T-helper 1 cell treated with Interleukin-12 subunit alpha and Interleukin-12 subunit beta and Interleukin-4 antibody, amounts not matched to agents 30 ng/mL and 1 ng/mL, for 36 hours (primary cell): ENCODE results near the gene PLIN1. TPM values are rescaled to one million over a fixed set of nuclear protein-coding genes. Genes with fewer than 3 reads are reported as not detected.

ENCODE experiments used
- intact Hi-C: fragments of 100-400 bp; cut with micrococcal nuclease; formaldehyde crosslinking; loops from one replicate; pipeline ENCODE4 v1.15.1; 2024
- total RNA-seq: library from RNA; stranded (reverse); gene quantifications from 2 replicates; pipeline ENCODE4 v1.2.3, GENCODE V29; 2022

The PLIN1 gene
- total RNA-seq, 1 donor from 2014 or later: not detected

DNA sequence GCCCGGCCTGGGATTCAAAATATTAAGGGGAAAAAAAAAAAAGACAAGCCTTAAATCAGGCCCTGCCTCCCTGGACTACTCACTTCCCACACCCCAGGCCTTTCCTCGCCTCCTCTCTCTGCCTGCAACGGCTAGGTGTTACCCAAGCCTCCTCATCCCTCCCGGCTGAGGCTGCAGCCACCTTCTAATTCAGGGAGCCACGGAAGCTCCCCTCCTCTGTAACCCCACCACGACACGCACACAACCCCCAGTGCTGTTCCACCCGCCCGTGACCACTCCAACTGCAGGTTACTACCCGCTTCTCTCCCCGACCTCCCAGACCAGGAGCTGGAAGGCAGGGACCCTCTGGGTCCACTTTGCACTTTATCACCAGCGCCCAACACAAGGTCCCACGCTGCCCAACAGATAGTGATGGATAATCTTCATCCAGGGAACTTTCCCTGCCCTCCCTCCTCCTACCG lies 24.8 kb downstream of the PLIN1 start:
- intact Hi-C loops: no loop called here

- intact Hi-C loops: no loop called here
These were observed 25.6 kb downstream of the PLIN1 start for GRCh38 chr15:89653578-89653977.

- intact Hi-C loops: no loop called here
These were observed 26.5 kb downstream of the PLIN1 start for GRCh38 chr15:89652666-89653065.

DNA sequence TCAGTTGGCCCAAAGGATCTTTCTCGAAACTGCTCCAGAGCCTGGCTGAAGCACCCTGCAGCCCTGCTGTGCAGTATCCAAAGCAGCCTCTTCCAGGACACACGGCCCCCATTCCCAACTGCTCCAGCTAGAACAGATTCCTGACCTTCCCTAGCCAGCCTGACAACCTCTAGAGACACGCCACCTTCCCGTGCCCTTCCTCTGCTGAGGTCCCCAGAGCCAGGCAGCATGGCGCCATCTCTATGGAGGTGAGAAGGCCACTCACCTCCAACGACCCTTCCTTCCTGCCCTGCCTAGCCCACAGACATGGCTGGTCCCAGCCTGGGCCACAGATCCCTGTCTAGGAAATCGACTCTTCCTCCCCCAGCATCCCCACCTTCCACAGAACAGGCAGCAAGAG lies 27.0 kb downstream of the PLIN1 start:
- intact Hi-C loops: no loop called here

DNA sequence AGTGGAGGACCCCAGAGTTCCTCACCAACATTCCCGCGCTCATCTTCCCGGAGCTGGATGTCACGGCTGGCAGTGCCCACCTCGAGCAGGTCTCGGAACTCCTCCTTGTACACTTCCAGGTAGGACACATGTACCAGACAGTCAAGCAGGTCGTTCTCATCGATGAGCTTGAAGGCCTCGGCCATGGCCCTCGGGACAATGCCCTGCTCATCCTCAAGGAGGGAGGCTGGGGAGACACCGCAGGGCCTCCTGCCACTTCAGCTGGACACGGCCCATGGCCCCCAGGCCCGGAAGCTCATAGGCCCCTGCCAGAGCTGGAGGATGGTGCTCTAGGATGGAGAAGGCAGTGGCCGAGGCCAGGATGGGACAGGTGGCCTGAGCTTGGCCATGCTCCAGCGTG lies 29.5 kb downstream of the PLIN1 start:
- intact Hi-C loops: no loop called here

GRCh38 chr15:89649013-89649625 lies 30.0 kb downstream of the PLIN1 start:
- intact Hi-C loops: no loop called here

GRCh38 chr15:89648106-89649012 lies 30.8 kb downstream of the PLIN1 start:
- intact Hi-C loops: no loop called here

DNA sequence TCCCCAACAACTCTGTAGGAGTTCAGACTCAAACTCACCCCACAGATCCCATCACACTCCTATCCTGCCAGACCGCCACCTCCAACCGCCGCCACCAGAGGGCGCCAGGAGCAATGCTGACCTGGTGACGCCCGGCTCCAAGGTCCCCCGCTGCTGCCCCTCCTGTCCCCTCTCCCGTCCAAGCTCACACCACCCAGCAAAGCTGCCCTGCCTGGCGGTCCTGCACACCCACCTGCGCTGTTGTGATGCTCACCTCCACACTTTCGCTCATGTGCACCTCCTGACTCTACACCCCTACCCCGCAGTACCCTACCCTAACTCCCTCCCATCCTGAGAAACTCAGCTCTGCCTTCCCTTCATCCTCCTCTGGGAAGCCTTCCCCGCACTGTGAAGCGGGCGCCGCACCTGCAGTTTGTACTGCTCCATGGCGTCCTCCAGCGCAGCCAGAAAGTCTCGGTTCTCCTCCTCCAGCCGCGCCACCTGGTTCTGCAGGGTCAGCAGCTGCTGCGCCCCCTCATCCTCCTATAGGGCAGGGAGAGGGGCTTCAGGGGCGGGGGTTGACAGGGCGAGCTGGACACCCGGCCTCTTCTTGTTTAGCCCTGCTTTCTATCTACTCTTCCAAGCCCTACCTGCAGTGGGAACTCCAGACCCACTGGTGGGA lies 31.8 kb downstream of the PLIN1 start:
- intact Hi-C loops: no loop called here

DNA sequence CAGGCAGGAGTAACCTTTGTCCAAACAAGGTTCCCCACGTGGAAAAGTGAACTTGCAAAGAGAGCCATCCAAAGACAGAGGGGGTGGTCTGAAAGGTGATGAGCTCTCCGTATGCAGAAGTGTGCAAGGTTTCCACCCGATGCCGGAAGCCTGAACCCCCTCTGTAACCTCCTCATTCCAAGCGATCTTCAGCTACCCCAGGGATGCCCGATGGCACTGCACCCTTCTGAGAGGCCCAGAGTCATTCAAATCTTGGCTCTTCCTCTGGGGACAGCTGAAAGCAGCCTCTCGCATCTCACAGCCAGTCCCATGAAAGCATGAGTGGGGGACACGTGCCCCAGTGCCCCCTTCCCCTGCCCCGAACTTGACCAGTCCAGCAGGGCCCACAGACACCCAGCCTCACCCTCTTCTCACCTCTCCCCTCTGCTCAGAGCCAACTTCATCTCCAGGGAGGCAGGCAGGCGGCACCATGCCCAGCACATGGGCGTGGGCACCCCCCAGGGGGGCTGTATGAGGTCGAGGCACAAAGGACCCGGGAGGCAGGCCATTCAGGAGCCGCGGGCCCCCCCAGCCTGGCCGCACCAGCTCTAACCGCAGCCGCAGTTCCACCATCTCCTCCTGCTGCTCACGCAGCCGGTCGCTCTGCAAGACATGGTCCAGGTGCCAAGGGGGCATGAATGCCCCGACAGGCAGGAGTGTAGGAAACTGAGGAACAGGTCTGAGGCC lies 32.6 kb downstream of the PLIN1 start:
- intact Hi-C loops: no loop called here

GRCh38 chr15:89645680-89646079 lies 33.5 kb downstream of the PLIN1 start:
- intact Hi-C loops: no loop called here

- intact Hi-C loops: no loop called here
These were observed 37.1 kb downstream of the PLIN1 start for GRCh38 chr15:89642106-89642505.

- intact Hi-C loops: no loop called here
These were observed 38.1 kb downstream of the PLIN1 start for GRCh38 chr15:89641053-89641452.

DNA sequence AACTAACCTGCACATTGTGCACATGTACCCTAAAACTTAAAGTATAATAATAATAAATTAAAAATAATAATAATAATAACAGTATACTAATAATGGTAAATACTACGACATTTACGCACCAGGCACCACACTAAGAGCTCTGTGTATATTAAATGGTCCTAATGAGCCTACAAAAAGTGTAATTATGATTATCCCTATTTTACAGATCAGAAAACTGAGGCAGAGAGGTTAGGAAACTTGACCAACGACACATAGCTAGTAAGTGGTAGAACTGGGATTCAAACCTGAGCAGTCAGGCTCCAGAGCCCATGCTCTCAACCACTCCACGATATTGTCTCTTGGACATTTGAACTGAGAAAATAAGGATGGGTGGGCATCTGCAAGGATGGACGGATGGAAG lies 38.9 kb downstream of the PLIN1 start:
- intact Hi-C loops: no loop called here

- intact Hi-C loops: no loop called here
These were observed 45.6 kb downstream of the PLIN1 start for GRCh38 chr15:89633585-89633984.

DNA sequence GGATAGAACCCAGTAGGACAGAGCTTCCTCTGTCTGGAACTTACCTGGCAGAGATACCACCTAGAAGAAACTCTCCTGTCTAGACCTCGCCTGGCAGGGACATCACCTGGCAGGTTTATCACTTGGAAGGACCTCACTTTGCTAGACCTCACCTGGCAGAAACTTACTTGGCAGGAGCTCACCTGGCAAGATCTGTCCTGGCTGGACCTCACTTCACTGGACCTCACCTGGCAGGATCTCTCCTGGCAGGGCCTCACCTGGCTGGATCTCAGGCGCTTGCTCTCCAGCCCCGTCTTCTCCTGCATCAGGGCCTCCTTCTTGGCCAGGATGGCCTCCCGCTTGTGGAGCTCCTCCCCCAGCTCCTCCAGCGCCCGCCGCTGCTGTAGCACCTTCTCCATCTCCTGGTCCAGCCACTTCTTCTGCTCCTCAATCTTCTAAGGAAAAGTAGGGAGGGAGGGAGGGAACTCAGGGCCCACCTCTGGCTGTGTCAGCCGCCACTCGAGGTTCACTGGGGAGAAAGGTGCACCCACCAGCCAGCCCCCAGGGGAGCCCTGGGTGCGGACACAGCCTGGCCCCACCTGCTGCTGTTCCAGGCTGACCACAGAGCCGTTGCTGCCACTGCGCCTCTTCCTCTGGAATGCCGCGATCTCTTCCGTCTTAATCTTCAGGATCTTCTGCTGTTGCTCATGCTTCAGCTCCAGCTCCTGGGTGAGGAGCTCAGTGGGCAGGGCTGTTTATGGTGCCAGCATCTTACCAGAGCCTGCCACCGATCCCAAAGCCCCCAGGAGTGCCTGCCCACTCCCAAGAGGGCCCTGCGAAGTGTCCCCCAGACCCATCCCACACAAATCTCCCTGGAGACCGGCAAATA lies 46.4 kb downstream of the PLIN1 start:
- intact Hi-C loops: no loop called here

GRCh38 chr15:89631902-89632264 lies 47.3 kb downstream of the PLIN1 start:
- intact Hi-C loops: no loop called here

DNA sequence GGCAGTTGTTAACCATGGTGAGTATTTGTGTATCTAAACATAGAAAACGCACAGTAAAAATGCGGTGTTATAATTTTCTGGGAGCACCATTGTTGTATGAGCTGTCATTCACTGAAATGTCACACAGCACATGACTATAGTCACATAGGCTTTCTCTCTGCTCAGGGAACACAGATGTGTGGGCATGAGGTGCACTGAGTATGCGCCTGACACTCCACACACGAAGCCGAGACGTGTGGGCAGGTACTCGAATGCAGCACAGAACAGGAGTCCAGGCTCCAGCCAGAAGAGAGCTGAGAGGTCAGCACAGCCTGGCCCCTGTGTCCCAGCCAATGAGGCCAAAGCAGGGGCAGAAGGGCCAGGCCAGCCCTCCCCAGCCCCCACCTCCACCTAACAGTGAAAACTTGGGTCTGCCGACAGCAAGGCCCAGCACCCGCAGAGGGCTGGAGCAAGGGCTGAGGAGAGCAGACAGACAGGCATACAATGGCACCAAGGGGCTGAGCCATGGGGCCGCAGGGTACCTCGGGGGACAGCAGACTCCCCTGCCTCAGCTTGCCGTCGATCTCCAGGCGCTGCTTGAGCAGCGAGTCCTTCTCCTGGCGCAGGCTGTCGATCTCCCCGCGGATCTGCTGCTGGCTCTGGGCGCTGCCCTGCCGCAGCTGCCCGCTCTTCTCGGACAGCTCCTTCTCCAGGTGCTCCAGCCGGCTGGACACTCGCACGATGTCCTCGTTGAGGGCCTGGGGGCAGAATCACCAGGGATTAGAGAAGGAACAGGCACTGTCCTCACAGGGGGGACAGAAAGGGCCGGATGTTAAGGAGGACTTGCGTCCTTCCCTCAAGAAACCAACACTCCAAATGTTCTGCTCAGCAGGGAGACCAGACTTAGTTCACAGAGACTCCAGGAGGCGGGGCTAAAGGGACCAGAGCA lies 47.9 kb downstream of the PLIN1 start:
- intact Hi-C loops: no loop called here

- intact Hi-C loops: no loop called here
These were observed 48.9 kb downstream of the PLIN1 start for GRCh38 chr15:89630260-89630659.

GRCh38 chr15:89629829-89630228 lies 49.3 kb downstream of the PLIN1 start:
- intact Hi-C loops: no loop called here
